GM12878 (cell line): Measurements from ENCODE around the gene ERN1. TPM values are rescaled to one million over a fixed set of nuclear protein-coding genes. Genes with fewer than 3 reads are reported as not detected.
A peak's percentile ranks its signal among the peaks of the same experiment; 100 is the strongest.

ENCODE experiments used
- CUX1 ChIP-seq: IDR thresholded peaks from 2 replicates; pipeline ENCODE4 v1.6.1; 2012; ENCODE audit warnings: improper control_type of control experiment, low read depth, low read length; ENCODE audit not compliant: insufficient replicate concordance
- EGR1 ChIP-seq, 2 experiments: IDR thresholded peaks; 1 replicate in 1 of 2; 2 replicates in 1 of 2; pipeline ENCODE4 v1.6.1; 2011 to 2012; ENCODE audit warnings: low read depth in 2 of 2, low read length in 2 of 2, borderline replicate concordance in 1 of 2, mild to moderate bottlenecking in 1 of 2, moderate library complexity in 1 of 2
- FOXM1 ChIP-seq: IDR thresholded peaks from 2 replicates; pipeline ENCODE4 v1.6.1; 2012; ENCODE audit warnings: low read depth, mild to moderate bottlenecking, inconsistent platforms, low read length, moderate library complexity
- HCFC1 ChIP-seq: fragments of 150-350 bp; IDR thresholded peaks from 2 replicates; pipeline ENCODE4 v1.6.1; 2014; ENCODE audit warnings: low read length
- MXI1 ChIP-seq: fragments of 150-350 bp; IDR thresholded peaks from 2 replicates; pipeline ENCODE4 v1.6.1; 2011; ENCODE audit warnings: low read depth, mild to moderate bottlenecking, inconsistent platforms, low read length, improper control_type of control experiment
- NFYB ChIP-seq: IDR thresholded peaks from 2 replicates; pipeline ENCODE4 v1.6.1; 2011; ENCODE audit warnings: low read depth, mild to moderate bottlenecking, low read length, improper control_type of control experiment, moderate library complexity; ENCODE audit not compliant: insufficient read depth
- NRF1 ChIP-seq: conservative IDR thresholded peaks from 2 replicates; pipeline ENCODE4 v1.6.1; 2011; ENCODE audit warnings: mild to moderate bottlenecking, low read depth, low read length, improper control_type of control experiment
- RFX5 ChIP-seq: IDR thresholded peaks from 2 replicates; pipeline ENCODE4 v1.6.1; 2011; ENCODE audit warnings: low read depth, low read length, improper control_type of control experiment
- SKIL ChIP-seq: fragments of 450-650 bp; IDR thresholded peaks from 2 replicates; pipeline ENCODE4 v1.6.1; 2017; ENCODE audit warnings: mild to moderate bottlenecking, low read depth, inconsistent platforms; ENCODE audit not compliant: poor library complexity, severe bottlenecking
- SMAD5 ChIP-seq: IDR thresholded peaks from 2 replicates; pipeline ENCODE4 v1.6.1; 2016; ENCODE audit warnings: antibody characterized with exemption, low read depth
- TBL1XR1 ChIP-seq: IDR thresholded peaks from 2 replicates; pipeline ENCODE4 v1.6.1; 2012; ENCODE audit warnings: low read depth, low read length, improper control_type of control experiment
- ZNF384 ChIP-seq: IDR thresholded peaks from 2 replicates; pipeline ENCODE4 v1.6.1; 2012; ENCODE audit warnings: low read depth, mild to moderate bottlenecking, low read length, improper control_type of control experiment, borderline replicate concordance
- polyA plus RNA-seq, 11 experiments: library from polyadenylated mRNA; depleted of rRNA in 4 of 11; unstranded in 6 of 11; stranded (reverse) in 5 of 11; fragments of >200 nt; fragmentation: Nextera tagmentation in 4 of 11; fragmentation: Illumina TruSeq in 1 of 11; extraction: Ambion mirVana in 4 of 11; extraction: Trizol in 1 of 11; gene quantifications; 1 replicate in 1 of 11; 2 replicates in 10 of 11; pipeline versions ENCODE4 v1.2.1 to v1.2.3, GENCODE V29; 2011 to 2016; ENCODE audit warnings: inconsistent platforms in 2 of 11, missing spikeins in 2 of 11, low read depth in 1 of 11
- total RNA-seq, 4 experiments: library from RNA; depleted of rRNA in 3 of 4; stranded (reverse); fragments of >200 nt in 3 of 4; fragmentation: Illumina TruSeq in 1 of 4; extraction: Trizol in 1 of 4; gene quantifications; 2 replicates each; pipeline versions ENCODE4 v1.2.1 to v1.2.3, GENCODE V29; 2013 to 2021
- TF ChIP-seq, protein P1 (sequence below): fragments of 450-650 bp; conservative IDR thresholded peaks from 2 replicates; pipeline ENCODE4 v1.6.1; 2017; ENCODE audit warnings: mild to moderate bottlenecking, moderate library complexity
- TF ChIP-seq, protein P2 (sequence below): fragments of 450-650 bp; IDR thresholded peaks from 2 replicates; pipeline ENCODE4 v1.6.1; 2018; ENCODE audit warnings: mild to moderate bottlenecking, low read depth, moderate library complexity; ENCODE audit not compliant: partially characterized antibody

ERN1 gene
- total and polyA plus RNA-seq, 10 of the 15 experiments (the other 5 are each of a cell fraction or from before 2014, with no cell fraction given), result 2.6 to 19.2 (median 7.6) TPM

GRCh38 chr17:64146418-64147109 lies 16.6 kb upstream of the ERN1 start (continued):
- TF ChIP-seq SKIL (no peak), FOXM1 (no peak), TBL1XR1 (no peak), HCFC1 (no peak), RFX5 (no peak), EGR1 (IDR thresholded peaks at IDR 0.05; ENCODE audit: borderline replicate concordance in 1 of 2, low read depth in 2 of 2, low read length in 2 of 2) (no peak), NRF1 (no peak), ZNF384 (no peak), NFYB (no peak), SMAD5 (peak; percentile 62; the same call in 1 of the 2 replicates), CUX1 (no peak), MXI1 (peak; percentile 21)
- TF ChIP-seq, protein P1, sequence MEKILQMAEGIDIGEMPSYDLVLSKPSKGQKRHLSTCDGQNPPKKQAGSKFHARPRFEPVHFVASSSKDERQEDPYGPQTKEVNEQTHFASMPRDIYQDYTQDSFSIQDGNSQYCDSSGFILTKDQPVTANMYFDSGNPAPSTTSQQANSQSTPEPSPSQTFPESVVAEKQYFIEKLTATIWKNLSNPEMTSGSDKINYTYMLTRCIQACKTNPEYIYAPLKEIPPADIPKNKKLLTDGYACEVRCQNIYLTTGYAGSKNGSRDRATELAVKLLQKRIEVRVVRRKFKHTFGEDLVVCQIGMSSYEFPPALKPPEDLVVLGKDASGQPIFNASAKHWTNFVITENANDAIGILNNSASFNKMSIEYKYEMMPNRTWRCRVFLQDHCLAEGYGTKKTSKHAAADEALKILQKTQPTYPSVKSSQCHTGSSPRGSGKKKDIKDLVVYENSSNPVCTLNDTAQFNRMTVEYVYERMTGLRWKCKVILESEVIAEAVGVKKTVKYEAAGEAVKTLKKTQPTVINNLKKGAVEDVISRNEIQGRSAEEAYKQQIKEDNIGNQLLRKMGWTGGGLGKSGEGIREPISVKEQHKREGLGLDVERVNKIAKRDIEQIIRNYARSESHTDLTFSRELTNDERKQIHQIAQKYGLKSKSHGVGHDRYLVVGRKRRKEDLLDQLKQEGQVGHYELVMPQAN, result no peak
- TF ChIP-seq, protein P2, sequence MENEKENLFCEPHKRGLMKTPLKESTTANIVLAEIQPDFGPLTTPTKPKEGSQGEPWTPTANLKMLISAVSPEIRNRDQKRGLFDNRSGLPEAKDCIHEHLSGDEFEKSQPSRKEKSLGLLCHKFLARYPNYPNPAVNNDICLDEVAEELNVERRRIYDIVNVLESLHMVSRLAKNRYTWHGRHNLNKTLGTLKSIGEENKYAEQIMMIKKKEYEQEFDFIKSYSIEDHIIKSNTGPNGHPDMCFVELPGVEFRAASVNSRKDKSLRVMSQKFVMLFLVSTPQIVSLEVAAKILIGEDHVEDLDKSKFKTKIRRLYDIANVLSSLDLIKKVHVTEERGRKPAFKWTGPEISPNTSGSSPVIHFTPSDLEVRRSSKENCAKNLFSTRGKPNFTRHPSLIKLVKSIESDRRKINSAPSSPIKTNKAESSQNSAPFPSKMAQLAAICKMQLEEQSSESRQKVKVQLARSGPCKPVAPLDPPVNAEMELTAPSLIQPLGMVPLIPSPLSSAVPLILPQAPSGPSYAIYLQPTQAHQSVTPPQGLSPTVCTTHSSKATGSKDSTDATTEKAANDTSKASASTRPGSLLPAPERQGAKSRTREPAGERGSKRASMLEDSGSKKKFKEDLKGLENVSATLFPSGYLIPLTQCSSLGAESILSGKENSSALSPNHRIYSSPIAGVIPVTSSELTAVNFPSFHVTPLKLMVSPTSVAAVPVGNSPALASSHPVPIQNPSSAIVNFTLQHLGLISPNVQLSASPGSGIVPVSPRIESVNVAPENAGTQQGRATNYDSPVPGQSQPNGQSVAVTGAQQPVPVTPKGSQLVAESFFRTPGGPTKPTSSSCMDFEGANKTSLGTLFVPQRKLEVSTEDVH, result no peak
